ENCODE data around the gene EVL.
A peak's percentile ranks its signal among the peaks of the same experiment; 100 is the strongest.

The EVL gene

DNA sequence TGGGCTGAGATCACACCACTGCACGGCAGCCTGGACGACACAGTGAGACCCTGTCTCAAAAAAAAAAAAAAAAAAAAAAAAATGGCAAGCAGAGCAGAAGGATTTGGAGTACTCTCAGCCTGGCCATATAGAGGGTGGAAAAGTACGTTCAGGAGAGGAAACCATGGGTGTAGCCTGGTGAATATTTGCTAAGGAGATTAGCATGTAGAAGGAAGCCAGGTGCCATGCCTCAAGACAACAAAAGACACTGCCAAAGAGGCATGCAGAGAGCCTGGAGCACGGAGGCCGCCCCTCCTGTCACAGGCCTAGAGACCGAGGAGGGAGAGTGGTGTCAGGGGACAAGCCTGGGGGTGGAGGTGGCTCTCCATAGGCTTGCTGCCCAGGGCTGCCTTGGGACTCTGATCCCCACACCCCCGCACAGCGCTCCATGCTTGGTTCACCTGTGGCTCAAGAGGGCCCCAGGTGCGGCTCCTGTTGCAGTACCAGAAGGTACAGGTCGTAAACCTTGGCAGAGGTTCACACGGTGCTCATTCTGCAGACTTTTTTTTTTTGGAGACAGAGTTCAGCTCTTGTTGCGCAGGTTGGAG lies 122.1 kb downstream of the EVL start:
- no peaks in the 10 kb centered on the region for H3K27me3 ChIP-seq
- no peak overlapping the region for H3K9ac ChIP-seq
- no peak overlapping the region for H3K27ac ChIP-seq
- no peak for TF ChIP-seq Cebpa-rat (IDR thresholded peaks at IDR 0.05)
- no peaks in the 10 kb centered on the region for H3K36me3 ChIP-seq
- no peaks in the 10 kb centered on the region for H3K9me3 ChIP-seq
- peaks cover 8% of the 10 kb centered on the region for H3K4me1 ChIP-seq
- H3K4me3 ChIP-seq = no peak overlapping the region
- no peak overlapping the region for H3K4me2 ChIP-seq
- no peaks in the 10 kb centered on the region for H4K20me1 ChIP-seq

DNA sequence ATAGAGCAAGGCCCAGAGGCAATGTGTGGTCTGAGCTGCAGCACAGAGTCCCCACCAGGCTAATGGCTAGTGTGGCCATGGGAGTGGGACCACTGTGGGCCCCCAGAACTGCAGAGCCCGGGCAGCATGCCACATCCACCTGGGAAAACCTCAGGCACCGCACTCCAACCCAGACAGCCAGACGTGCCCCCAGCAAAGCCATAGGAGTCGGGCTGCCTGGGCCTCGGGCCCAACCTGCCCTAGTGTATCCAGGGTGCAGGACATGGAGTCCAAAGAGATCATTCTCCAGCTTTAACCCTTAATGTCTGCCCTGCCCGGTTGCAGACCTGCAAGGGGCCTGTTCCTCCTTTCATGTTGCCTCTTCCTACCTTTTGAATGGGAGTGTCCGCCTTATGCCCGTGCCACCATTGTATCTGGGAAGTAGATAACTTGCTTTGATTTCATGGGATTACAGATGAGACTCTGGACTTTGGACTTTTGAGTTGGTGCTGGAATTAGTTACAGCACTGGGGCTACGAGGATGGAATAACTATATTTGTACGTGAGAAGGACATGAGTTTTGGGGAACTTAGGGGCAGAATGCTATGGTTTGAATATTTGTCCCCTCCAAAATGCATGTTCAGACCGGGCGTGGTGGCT lies 123.3 kb downstream of the EVL start:
- H3K36me3 ChIP-seq = no peaks in the 10 kb centered on the region
- H3K27ac ChIP-seq = no peak overlapping the region

DNA sequence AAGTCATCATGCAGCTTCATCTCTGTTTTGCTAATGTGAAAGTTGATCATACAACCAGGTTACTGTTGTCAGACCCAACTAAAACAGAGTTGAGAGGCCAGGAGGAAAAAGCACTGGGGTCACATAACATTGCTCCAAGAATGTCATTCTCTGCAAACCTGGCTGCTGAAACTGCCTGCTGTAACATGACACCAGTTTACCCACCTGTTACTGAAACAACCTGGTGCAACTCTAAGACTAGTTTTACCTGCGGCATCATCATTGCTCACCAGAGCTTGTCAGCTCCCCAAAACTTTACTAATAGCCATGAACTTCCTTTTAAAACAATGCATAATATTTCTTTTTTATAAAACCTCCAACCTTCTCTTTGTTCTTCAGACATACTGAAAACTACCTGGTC lies 124.9 kb downstream of the EVL start:
- Histone ChIP-seq H4K20me1 (no peaks in the 10 kb centered on the region), H3K4me3 (no peak overlapping the region), H3K4me2 (no peak overlapping the region), H3K27me3 (no peaks in the 10 kb centered on the region), H3K9ac (no peak overlapping the region), H3K4me1 (peaks cover 20% of the 10 kb centered on the region), H3K27ac (no peak overlapping the region), H3K9me3 (no peaks in the 10 kb centered on the region), H3K36me3 (no peaks in the 10 kb centered on the region)
- TF ChIP-seq Cebpa-rat (IDR thresholded peaks at IDR 0.05) = no peak

More for the DNA sequence above, 123.3 kb downstream of the EVL start:
- H3K27me3 ChIP-seq = no peaks in the 10 kb centered on the region
- H3K9ac ChIP-seq = no peak overlapping the region
- H4K20me1 ChIP-seq = no peaks in the 10 kb centered on the region
- H3K4me3 ChIP-seq = no peak overlapping the region
- H3K4me2 ChIP-seq = no peak overlapping the region
- H3K4me1 ChIP-seq = peaks cover 15% of the 10 kb centered on the region
- H3K9me3 ChIP-seq = no peaks in the 10 kb centered on the region
- no peak for TF ChIP-seq Cebpa-rat (IDR thresholded peaks at IDR 0.05)

DNA sequence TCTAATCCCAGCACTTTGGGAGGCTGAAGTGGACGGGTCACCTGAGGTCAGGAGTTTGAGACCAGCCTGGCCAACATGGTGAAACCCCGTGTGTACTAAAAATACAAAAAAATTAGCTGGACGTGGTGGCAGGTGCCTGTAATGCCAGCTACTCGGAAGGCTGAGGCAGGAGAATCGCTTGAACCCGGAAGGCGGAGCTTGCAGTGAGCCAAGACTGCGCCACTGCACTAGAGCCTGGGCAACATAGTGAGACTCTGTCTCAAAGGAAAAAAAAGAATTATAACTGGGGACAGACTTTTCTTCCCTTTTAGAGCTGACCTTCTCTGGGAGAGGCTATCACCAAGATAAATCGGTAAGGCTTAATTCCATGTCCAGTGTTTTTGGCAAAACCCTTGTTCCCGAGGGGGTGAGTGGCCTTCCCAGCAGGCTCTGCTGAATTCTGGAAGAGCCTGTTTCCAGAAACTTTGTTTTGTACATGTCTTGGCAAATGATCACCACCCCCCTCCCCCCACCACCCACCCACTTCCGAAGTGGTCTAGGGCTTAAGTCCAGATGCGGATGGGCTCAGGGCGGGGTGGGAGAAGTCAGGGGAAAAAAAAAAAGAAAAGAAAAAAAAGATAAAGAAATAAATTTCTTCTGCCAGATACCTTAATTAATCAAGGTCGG lies 126.5 kb downstream of the EVL start:
- Histone ChIP-seq H3K27ac (peak overlapping the region; percentile 90; the same call in 1 of the 2 replicates), H3K4me3 (no peak overlapping the region), H3K27me3 (no peaks in the 10 kb centered on the region), H4K20me1 (no peaks in the 10 kb centered on the region), H3K4me1 (peaks cover 20% of the 10 kb centered on the region), H3K9ac (peak overlapping the region; percentile 87), H3K36me3 (no peaks in the 10 kb centered on the region), H3K9me3 (no peaks in the 10 kb centered on the region), H3K4me2 (peak overlapping the region; percentile 84)
- no peak for TF ChIP-seq Cebpa-rat (IDR thresholded peaks at IDR 0.05)

DNA sequence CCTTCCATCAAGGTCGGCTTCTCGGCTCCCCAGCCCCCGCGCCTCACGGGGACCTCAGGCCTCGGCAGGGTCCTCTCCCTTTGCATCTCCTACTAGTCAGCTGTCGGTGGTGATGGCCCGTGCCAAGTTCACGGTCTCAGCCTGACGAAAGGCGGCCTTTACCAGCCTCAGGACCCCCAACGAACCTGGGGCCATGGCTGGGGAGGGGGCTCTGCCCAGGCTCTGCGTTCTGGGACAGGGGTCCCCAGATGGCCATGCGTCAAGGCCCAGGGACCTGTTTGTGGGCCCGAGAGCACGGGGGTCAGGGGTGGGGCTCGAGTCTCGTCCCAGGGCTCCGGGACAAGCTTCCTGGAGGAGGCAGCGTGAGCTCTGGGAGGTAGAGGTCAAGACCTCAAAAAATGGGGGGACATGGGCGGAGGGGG lies 127.0 kb downstream of the EVL start:
- peak overlapping the region; percentile 87 for H3K9ac ChIP-seq
- no peaks in the 10 kb centered on the region for H4K20me1 ChIP-seq
- H3K36me3 ChIP-seq = no peaks in the 10 kb centered on the region
- H3K4me2 ChIP-seq = peak overlapping the region; percentile 84
- peaks cover 20% of the 10 kb centered on the region for H3K4me1 ChIP-seq
- H3K27ac ChIP-seq = peak overlapping the region; percentile 90
- H3K27me3 ChIP-seq = no peaks in the 10 kb centered on the region
- H3K4me3 ChIP-seq = peak overlapping the region; percentile 65
- TF ChIP-seq Cebpa-rat (IDR thresholded peaks at IDR 0.05) = no peak
- H3K9me3 ChIP-seq = no peaks in the 10 kb centered on the region

DNA sequence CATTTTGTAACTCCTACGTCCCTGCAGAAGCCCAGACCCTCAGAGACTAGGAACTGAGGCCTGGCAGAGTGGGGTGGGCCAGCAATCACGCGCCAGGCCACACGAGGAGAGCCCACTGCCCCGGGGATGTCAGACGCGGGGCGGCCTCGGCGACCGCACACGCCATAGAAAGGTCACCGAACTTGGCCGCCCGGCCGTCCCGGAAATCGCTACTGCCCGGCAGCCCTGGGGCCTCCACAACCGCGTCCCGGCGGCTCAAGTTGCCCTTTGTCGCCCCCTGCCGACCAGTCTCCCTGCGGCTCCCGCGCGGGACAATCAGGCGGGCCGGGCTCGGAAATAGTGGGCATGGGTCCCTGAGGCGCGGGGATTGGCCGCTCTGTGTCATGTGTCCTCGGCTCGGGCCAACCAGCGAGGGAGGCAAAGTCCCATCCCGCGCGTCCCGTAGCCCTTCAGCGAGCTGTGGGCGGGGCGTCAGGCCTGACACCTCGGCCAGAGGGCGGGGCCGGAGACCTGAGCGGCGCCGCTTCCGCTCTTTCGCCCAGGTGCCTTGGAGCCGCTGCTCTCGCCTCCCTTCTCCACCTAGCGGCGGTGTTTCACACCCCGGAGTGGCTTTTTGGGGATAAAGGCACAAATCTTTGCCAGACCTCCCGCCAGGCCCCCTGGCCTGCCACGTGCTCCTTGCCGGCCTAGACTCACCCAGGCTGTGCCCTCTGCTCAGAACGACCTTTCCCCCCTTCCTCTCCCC lies 127.6 kb downstream of the EVL start:
- no peaks in the 10 kb centered on the region for H4K20me1 ChIP-seq
- H3K27ac ChIP-seq = peak overlapping the region; percentile 90
- no peak for TF ChIP-seq Cebpa-rat (IDR thresholded peaks at IDR 0.05)

More for the DNA sequence above, 127.6 kb downstream of the EVL start:
- peak overlapping the region; percentile 87 for H3K9ac ChIP-seq
- peaks cover 20% of the 10 kb centered on the region for H3K4me1 ChIP-seq
- H3K27me3 ChIP-seq = no peaks in the 10 kb centered on the region
- no peaks in the 10 kb centered on the region for H3K9me3 ChIP-seq
- H3K4me3 ChIP-seq = peak overlapping the region; percentile 65
- H3K4me2 ChIP-seq = peak overlapping the region; percentile 84
- H3K36me3 ChIP-seq = no peaks in the 10 kb centered on the region

All from BLaER1 (cell line).